Hematopoietic multipotent progenitor cell treated with erythropoietin and hydrocortisone succinate and interleukin-3 and kit ligand, for 15 days (in vitro differentiated cells): Measurements from ENCODE around the gene LMAN1L.

Source experiments
- DNase-seq: peaks from one replicate; pipeline ENCODE4 v3.0.0-alpha.2; 2015; ENCODE audit warnings: low spot score

Gene LMAN1L

DNA sequence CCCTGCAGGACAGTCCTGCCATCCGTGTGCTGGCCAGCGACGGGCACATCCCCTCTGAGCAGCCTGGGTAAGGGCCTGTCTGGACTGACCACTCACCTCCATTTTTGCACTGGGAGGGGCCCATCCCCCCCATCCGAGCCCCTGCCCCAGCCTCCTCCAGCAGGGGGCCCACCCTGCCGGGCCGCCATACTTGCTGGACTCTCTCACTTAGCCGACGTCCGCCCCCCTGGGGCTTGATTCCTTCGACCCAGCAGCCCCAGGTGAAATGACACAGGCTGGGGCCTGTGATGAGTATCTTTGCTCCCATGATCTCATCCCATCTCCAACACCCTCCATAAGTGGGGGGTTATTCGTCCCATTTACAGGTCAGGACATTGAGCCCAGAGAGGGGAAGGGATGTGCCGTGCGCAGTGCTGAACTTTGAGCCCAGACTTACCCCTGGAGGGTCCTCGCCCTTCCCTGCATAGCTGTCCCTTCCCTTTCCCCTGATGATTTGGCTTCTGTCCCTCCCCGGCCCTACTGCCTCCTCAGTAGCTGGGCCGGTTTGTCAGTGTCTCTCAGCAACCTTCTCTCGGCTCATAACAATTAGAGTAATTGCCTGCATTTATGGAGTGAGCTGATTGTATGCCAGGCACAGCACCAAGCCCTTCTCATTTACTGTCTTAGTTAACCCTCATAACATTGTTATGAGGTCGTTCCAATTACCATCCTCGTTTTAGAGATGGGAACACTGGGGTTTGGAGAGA, 4.2 kb downstream of the LMAN1L start:
- DNase-seq, result no peak

- DNase-seq, result no peak
Measured at GRCh38 chr15:74817370-74817737, 4.7 kb downstream of the LMAN1L start.

GRCh38 chr15:74820056-74820455, 7.4 kb downstream of the LMAN1L start:
- DNase-seq, result no peak

DNA sequence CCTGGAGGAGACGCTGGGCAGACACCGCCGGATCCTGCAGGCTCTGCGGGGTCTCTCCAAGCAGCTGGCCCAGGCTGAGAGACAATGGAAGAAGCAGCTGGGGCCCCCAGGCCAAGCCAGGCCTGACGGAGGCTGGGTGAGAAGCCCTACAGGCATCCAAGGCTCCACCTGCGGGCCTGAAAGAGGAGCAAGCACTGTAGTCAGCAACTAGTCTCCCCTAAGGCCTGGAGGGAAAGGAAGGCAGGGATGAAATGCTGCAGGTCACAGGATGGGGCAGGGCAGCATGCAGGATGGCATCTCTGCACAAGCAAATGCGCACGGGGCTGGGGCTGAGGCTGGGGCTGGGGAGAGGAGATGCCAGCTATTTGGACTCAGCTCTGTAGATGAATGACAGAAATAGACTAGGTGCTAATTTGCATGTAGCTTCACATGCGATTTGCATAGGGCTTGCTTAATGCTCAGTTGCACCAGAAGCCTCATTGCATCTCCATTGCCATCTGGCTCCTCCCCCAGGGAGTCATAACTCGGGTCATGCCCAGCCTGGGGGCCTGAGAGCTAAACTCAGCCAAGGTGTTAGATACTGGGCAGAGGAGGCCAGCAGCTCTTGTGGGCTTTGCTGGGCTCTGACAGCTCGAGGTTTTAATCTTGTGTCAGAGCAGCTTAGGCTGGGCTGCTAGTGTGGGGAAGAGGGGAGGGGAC, 8.6 kb downstream of the LMAN1L start:
- DNase-seq, result no peak

DNA sequence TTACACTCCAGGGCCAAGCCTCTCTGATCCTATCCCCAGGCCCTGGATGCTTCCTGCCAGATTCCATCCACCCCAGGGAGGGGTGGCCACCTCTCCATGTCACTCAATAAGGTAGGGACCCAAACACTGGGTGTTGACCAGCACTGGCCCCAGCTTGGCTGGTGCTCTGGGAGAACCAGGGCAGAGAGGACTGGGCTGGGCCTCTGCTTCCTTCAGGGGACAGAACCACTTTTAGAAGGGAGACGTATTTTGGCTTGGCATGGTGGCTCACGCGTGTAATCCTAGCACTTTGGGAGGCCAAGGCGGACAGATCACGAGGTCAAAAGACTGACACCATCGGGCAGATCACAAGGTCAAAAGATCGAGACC, 9.1 kb downstream of the LMAN1L start:
- no peak for DNase-seq

DNA sequence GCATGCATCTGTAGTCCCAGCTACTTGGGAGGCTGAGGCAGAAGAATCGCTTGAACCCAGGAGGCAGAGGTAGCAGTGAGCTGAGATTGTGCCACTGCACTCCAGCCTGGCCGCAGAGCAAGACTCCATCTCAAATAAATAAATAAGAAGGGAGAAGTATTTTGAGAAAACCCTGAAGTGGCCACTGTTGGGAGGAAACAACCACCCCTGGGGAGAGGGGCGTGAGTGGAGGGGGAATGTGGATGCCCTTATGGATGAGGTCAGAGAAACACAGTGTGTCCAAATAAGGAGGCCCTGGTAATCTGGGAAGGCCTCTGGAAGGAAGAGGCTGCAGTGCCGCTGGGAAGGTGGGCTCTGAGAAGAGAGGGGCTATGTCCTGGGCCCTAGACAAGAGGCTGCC, 9.6 kb downstream of the LMAN1L start:
- no peak for DNase-seq

DNA sequence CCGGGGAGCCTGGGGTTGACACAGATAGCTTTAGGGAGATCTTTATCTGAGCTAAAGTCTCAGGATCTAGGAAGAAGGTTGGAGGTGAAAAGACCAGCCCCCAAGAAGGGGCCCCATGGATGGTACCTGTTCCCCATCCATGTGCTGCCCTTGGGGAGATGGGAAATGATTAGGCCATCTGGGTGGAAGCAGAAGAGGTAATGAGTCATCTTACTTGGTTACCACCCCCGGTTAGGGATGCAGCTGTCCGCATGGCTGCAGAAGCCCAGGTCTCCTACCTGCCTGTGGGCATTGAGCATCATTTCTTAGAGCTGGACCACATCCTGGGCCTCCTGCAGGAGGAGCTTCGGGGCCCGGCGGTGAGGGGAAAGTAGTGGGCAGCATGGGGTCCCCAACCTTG, 10.7 kb downstream of the LMAN1L start:
- DNase-seq, result no peak

GRCh38 chr15:74824976-74825375, 12.3 kb downstream of the LMAN1L start:
- no peak for DNase-seq

DNA sequence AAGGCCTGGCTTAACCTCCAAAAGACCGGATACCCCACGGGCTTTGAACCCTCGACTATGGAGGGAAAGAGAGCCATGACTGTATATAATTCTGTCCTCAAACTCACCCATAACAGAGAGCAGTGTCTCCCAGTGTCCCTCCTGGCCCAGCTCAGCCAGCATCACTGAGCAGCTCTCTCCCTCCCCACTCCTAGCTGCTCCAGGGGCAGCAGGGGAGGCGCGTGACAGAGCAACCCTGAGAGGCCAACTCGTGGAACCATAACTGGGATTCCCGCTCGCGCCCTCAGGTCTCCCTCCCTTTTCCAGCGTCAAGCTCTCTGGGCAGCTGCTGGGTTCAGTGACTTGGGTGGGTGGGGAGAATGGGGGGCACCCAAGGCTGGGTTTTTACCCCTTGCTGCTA, 13.2 kb downstream of the LMAN1L start:
- DNase-seq, result no peak

DNA sequence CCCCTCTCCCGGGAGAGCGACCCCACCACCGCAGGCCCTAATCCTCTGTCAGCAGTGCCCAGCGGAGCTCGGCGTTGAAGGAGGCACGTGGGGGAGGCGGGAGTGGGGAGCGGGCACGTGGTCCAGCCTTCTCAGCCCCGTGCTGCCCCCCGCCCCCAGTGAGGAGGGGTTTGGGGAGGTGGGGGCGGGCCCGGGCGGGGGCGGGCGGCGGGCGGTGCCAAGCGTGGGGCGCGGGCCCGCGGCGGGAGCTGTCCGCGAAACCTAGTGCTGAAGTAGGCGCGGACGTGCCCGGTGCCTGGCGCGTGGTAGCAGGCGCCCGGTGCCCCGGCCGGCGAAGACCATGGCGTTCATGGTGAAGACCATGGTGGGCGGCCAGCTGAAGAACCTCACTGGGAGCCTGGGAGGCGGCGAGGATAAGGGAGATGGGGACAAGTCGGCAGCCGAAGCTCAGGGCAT, 13.8 kb downstream of the LMAN1L start, which contains the start of gene CPLX3:
TSS of gene CPLX3 (plus strand) at position 264 of the 456 bp plus-strand sequence. CDS start at position 341, 77 bp downstream.
- no peak for DNase-seq

DNA sequence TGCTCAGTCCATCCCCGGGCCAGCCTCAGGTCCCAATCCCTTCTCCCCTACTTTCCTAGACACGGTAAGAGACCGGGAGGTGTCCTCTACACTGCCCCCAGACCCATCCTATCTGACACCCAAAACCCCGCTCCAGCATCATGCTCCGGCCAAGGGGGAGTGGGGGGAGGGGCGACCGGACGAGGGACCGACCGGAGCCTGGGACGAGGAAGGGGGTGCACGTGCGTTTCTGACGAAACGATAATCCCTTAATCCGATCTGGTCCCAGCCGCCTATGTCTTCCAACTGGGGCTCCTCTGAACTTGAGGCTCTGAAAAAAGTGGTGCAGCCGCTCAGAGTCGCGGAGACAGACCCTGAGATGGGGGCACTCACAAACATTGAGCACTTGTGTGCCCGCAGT, 14.3 kb downstream of the LMAN1L start:
- DNase-seq, result no peak

- no peak for DNase-seq
Measured at GRCh38 chr15:74827614-74828013, 15.0 kb downstream of the LMAN1L start.

DNA sequence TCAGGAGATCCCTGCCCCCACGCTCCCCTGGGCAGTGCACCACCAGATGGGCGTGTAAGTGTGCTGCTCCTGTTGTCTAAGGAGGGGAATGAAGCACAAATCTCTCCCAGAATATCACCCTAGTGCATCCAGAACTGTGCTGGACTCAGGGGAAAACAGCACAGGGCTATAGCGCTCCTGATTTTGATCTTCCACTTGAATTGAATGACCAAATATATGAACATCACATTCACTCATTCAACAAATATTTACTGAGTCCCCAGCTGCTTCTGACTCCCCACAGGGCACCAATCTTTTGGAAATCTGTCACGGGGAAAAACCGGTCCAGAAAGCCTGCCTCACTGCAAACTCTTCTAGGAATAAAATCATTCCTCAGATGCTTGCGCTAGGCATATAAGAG, 16.2 kb downstream of the LMAN1L start:
- no peak for DNase-seq

DNA sequence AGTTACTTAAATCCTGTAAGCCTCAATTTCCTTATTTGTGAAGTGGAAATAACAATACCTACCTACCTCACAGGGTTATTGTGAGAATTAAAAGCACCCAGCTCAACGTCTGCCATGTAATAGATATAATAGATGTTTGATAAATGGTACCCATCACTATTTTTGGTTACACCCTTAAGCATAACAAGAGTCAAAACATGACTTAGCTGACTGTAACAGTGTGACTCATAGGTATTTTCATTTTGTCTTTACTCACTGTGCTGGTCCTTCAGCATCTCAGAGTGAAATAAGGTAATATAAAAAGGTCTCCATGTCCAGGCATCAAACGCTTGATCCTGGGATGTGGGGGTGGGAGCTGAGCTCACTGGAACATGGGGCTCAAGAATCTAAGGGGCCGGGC, 16.9 kb downstream of the LMAN1L start:
- no peak for DNase-seq

GRCh38 chr15:74829991-74830390, 17.4 kb downstream of the LMAN1L start:
- DNase-seq, result no peak

DNA sequence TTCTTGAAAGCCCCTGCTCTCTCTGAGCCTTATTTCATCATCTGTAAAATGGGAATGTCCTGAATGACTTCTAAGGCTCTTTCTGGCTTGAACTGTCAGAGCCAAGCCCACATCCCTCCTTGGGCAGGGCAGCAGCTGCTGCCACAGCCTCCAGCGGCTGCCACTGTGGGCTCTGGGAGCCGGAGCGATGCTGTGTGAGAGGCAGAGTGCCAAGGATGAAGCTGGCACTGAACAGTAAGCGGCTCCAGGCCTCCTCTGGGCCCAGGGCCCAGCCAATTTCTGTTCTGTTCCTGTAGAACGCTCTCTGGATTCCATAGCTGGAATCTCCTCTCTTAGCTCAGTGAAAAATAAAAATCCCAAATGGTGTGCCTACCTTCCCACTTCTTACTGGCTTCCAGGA, 18.2 kb downstream of the LMAN1L start:
- no peak for DNase-seq

DNA sequence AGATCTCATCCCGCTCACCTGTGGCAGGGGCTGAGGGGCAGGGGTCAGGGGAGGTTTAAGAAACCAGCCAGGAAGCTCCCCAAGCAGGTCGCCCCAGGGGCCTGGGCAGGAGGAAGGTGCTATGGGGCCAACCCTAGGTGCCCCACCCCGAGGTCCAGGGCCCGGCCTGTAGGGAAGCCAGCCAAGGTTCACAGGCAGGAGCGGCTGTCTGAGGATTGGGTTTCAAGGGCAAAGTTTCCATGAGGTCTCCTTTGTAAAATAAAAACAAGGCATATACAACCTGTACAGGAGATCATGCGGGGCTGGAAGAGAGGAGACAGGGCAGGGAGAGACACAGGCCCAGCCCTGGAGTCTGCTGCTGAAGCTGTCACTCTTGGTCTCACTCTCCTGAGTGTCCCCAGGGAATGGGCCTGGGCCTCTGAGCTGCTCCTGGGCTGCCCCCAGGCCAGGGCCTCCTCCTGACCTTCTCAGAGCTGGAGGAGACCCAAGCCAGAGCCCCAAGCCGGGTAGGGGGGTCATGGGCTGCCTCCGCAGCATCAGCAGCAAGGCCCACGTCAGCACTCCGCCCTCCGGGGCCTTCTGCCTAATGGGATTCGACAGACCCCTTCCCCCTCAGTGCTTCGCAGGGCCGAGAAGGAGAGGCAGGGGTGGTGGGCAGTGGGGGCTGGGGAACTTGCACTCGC, 19.3 kb downstream of the LMAN1L start:
- no peak for DNase-seq

DNA sequence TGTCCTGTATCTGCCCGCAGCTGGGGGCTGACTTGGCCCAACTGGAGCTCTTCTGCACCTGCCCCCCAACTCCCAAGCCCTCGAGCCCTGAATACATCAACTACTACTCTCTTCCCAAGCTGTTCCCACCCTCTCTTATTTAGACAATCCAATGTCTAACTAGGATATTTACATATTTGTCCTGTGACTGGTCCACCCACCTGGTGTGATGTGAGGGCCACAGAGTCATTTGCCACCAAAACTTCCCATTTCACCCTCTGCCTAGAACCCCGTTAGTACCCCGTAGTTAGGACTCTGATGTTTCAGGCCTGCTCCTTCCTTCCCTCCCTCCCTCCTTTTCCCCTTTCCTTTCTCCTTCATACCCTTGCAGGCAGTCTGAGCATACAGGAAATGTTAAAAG, 20.2 kb downstream of the LMAN1L start:
- no peak for DNase-seq

GRCh38 chr15:74833376-74834107, 20.9 kb downstream of the LMAN1L start:
- no peak for DNase-seq

GRCh38 chr15:74835312-74835823, 22.7 kb downstream of the LMAN1L start:
- peak; percentile 45 for DNase-seq

DNA sequence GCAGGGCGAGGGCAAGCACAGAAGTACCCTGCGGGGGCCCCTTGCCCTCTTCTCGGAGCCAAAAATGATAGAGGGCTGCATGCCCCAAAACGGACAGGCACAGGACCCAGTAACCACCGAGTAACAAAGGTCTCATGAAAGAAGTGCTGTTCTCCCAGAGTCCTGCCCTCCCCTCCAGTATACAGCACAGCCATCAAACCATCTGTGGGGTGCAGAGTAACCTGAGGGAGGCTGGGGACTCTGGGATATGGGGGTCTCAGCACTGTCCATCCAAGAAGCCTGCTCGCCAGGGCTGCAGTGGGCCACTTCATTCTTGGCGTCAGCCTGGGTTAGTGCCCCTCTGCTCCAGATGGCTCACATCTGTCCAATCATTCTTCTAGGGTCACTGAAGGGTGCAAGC, 24.2 kb downstream of the LMAN1L start:
- DNase-seq, result no peak

DNA sequence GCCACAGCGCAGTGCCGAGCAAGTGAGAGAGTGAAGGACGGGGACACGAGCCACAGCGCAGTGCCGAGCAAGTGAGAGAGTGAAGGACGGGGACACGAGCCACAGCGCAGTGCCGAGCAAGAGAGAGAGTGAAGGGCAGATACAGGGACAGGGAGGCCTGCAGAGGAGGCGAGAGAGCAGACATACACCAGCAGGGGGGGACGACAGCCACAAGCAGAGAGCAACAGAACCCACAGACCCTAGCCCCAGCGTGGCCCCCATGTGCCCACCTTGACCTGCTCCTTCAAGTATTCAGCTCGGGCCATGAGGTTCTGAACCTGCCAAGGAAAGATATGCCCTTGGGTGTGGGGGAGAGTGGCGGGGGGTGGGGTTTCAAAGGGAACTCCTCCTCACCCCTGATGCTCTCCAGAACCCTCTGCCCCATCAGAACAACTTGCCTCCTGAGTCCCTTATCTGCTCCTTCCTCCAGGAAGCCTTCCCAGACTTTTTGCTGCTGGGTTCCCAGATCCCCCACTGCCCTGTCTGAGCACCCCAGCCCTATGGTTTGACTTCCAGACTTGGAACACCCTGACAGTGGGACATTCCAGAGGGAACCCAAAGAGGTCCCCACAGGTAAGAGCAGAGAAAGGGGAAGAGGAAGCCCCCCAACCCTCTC, 25.0 kb downstream of the LMAN1L start:
- no peak for DNase-seq
